Loucy (cell line): ENCODE measurements around the gene CLIP3.

ENCODE experiments used
- H2AFZ ChIP-seq: fragments of 200-600 bp; sonication (generic); 2 replicates; pipeline ENCODE4 v1.6.0; 2016; ENCODE audit warnings: antibody characterized with exemption, mild to moderate bottlenecking, low read length, moderate library complexity
- H3F3A ChIP-seq: fragments of 200-600 bp; 2 replicates; pipeline ENCODE4 v1.6.0; 2016; ENCODE audit warnings: antibody characterized with exemption, low read depth, mild to moderate bottlenecking
- H3K27me3 ChIP-seq: fragments of 200-600 bp; sonication (generic); 2 replicates; pipeline ENCODE4 v1.6.1; 2014; ENCODE audit warnings: low read length, mild to moderate bottlenecking; ENCODE audit not compliant: insufficient read depth, poor library complexity, severe bottlenecking
- H3K36me3 ChIP-seq: fragments of 200-600 bp; sonication (generic); 2 replicates; pipeline ENCODE4 v1.6.1; 2016; ENCODE audit warnings: low read length; ENCODE audit not compliant: insufficient read depth
- H3K4me1 ChIP-seq: fragments of 200-600 bp; sonication (generic); 2 replicates; pipeline ENCODE4 v1.5.1; 2014; ENCODE audit warnings: low read length, mild to moderate bottlenecking; ENCODE audit not compliant: insufficient read depth, poor library complexity, severe bottlenecking
- H3K4me2 ChIP-seq: fragments of 200-600 bp; sonication (generic); 2 replicates; pipeline ENCODE4 v1.6.0; 2014; ENCODE audit warnings: antibody characterized with exemption, low read length, low read depth, mild to moderate bottlenecking; ENCODE audit not compliant: poor library complexity, severe bottlenecking
- H3K4me3 ChIP-seq: fragments of 200-600 bp; sonication (generic); 2 replicates; pipeline ENCODE4 v1.5.1; 2014; ENCODE audit warnings: low read length, mild to moderate bottlenecking, mixed read lengths; ENCODE audit not compliant: poor library complexity, severe bottlenecking
- H3K79me2 ChIP-seq: fragments of 200-600 bp; sonication (generic); 2 replicates; pipeline ENCODE4 v1.6.1; 2014; ENCODE audit warnings: low read length; ENCODE audit not compliant: insufficient read depth
- H3K9ac ChIP-seq: fragments of 200-600 bp; sonication (generic); 2 replicates; pipeline ENCODE4 v1.6.0; 2014; ENCODE audit warnings: mild to moderate bottlenecking, low read depth, low read length, moderate library complexity; ENCODE audit not compliant: poor library complexity, severe bottlenecking
- H3K9me2 ChIP-seq: fragments of 200-600 bp; sonication (generic); replicated peaks from 2 replicates; pipeline ENCODE4 v1.6.1; 2016; ENCODE audit warnings: low read depth, low read length, mixed read lengths
- H3K9me3 ChIP-seq: fragments of 200-600 bp; sonication (generic); 2 replicates; pipeline ENCODE4 v1.6.1; 2014; ENCODE audit warnings: mild to moderate bottlenecking, antibody characterized with exemption, low read length, low read depth; ENCODE audit not compliant: insufficient read depth
- H4K20me1 ChIP-seq: fragments of 200-600 bp; sonication (generic); 2 replicates; pipeline ENCODE4 v1.6.0; 2014; ENCODE audit warnings: antibody characterized with exemption, low read length, mild to moderate bottlenecking; ENCODE audit not compliant: insufficient read depth, poor library complexity, severe bottlenecking
- EZH2phosphoT487 ChIP-seq: fragments of 200-600 bp; IDR thresholded peaks from 2 replicates; pipeline ENCODE4 v1.6.1; 2018; ENCODE audit warnings: antibody characterized with exemption, mild to moderate bottlenecking, moderate library complexity, borderline replicate concordance
- TF ChIP-seq, protein P1 (sequence below): fragments of 200-600 bp; sonication (generic); conservative IDR thresholded peaks from 2 replicates; pipeline ENCODE4 v1.5.1; 2014; ENCODE audit warnings: mild to moderate bottlenecking, antibody characterized with exemption, low read length

CLIP3 gene

DNA sequence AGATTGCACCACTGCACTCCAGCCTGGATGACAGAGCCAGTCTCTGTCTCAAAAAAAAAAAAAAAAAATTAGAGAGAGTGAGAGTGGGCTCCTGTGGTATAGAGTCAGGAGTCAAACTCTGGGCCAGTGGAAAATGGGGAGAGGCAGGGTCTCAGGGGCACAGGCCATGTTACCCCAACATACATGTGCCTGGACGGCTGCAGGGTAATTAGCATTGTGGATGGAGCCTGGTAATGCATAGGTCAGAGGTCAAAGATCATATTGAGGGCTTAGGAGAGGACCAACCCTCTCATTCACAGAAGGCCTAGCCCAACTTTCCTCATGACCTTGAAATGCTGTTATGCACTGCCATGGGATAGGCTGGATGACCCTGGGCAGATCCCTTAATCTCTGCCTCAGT lies 7.1 kb downstream of the CLIP3 start:
- Histone ChIP-seq H3F3A (no peaks in the 10 kb centered on the region), H3K4me2 (no peak overlapping the region), H3K9me2 (no peaks in the 10 kb centered on the region), H3K9ac (no peak overlapping the region), H3K4me1 (no peaks in the 10 kb centered on the region), H2AFZ (no peak overlapping the region), H3K79me2 (no peaks in the 10 kb centered on the region), H4K20me1 (no peaks in the 10 kb centered on the region), H3K9me3 (no peaks in the 10 kb centered on the region), H3K36me3 (no peaks in the 10 kb centered on the region), H3K4me3 (no peak overlapping the region), H3K27me3 (no peaks in the 10 kb centered on the region)
- TF ChIP-seq EZH2phosphoT487 = no peak
- TF ChIP-seq, protein P1, sequence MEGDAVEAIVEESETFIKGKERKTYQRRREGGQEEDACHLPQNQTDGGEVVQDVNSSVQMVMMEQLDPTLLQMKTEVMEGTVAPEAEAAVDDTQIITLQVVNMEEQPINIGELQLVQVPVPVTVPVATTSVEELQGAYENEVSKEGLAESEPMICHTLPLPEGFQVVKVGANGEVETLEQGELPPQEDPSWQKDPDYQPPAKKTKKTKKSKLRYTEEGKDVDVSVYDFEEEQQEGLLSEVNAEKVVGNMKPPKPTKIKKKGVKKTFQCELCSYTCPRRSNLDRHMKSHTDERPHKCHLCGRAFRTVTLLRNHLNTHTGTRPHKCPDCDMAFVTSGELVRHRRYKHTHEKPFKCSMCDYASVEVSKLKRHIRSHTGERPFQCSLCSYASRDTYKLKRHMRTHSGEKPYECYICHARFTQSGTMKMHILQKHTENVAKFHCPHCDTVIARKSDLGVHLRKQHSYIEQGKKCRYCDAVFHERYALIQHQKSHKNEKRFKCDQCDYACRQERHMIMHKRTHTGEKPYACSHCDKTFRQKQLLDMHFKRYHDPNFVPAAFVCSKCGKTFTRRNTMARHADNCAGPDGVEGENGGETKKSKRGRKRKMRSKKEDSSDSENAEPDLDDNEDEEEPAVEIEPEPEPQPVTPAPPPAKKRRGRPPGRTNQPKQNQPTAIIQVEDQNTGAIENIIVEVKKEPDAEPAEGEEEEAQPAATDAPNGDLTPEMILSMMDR = no peak

DNA sequence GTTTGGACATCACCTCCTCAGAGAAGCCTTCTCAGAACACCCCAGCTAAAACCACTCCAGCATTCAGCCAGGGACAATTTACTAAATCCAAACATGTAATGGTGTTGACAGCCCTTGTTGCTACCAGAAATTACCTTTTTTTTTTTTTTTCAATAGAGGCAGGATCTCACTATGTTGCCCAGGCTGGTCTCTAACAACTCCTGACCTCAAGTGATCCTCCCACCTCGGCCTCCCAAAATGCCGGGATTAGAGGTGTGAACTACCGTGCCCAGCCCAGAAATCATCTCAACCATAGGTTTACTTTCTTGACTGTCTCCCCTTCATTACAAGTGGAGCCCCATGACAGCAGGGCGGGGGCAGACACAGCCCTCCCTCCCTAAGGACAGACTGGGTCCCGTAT lies 9.2 kb downstream of the CLIP3 start:
- H3K36me3 ChIP-seq = no peaks in the 10 kb centered on the region
- H3K9me3 ChIP-seq = no peaks in the 10 kb centered on the region
- no peaks in the 10 kb centered on the region for H3K9me2 ChIP-seq
- no peaks in the 10 kb centered on the region for H3K27me3 ChIP-seq
- H3K4me2 ChIP-seq = no peak overlapping the region
- H3F3A ChIP-seq = no peaks in the 10 kb centered on the region
- no peaks in the 10 kb centered on the region for H3K79me2 ChIP-seq
- TF ChIP-seq, protein P1 = no peak
- no peak for TF ChIP-seq EZH2phosphoT487
- H4K20me1 ChIP-seq = no peaks in the 10 kb centered on the region
- no peak overlapping the region for H3K4me3 ChIP-seq
- no peak overlapping the region for H2AFZ ChIP-seq
- H3K4me1 ChIP-seq = no peaks in the 10 kb centered on the region
- H3K9ac ChIP-seq = no peak overlapping the region

DNA sequence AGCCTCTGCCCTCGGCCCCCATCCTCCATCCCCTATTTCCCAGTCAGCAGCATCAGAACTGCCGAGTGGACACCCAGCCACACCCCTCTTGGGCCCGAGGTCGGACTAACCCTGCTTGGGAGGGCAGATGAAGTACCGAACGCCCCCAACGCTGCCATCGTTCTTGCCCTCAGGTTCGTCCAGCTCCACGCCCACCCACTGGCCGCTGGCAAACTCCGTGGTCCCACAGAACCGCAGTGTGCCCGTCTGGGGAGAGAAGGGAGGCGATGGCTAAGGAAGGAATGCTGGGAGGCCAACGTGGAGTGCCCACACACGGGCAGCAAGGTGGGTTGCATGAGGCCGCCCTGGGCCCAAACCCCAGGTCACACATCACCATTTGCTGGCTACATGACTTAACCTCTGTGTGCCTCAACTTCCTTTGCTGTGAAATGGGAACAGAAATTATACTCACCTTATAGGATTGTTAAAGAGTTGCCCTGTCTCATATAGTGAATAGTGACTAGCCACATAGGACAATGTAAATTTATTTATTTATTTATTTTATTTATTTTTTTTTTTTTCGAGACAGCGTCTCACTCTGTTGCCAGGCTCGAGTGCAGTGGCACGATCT lies 13.5 kb downstream of the CLIP3 start:
- Histone ChIP-seq H3K79me2 (peaks cover 12% of the 10 kb centered on the region), H3K9ac (no peak overlapping the region), H3F3A (no peaks in the 10 kb centered on the region), H3K4me3 (no peak overlapping the region), H3K27me3 (no peaks in the 10 kb centered on the region), H2AFZ (no peak overlapping the region), H3K4me2 (no peak overlapping the region), H3K36me3 (no peaks in the 10 kb centered on the region), H3K9me2 (no peaks in the 10 kb centered on the region), H4K20me1 (no peaks in the 10 kb centered on the region), H3K4me1 (peaks cover 9% of the 10 kb centered on the region), H3K9me3 (no peaks in the 10 kb centered on the region)
- TF ChIP-seq EZH2phosphoT487 = no peak
- TF ChIP-seq, protein P1 = no peak
